Cardiac muscle cell (in vitro differentiated cells and primary cell): ENCODE measurements around the gene APLP1. TPM values are rescaled to one million over a fixed set of nuclear protein-coding genes. Genes with fewer than 3 reads are reported as not detected.

Source experiments
- DNase-seq, 2 donors: peaks; one replicate each; pipeline versions ENCODE4 v3.0.0 to v3.0.0-alpha.2; 2010 to 2017; ENCODE audit warnings: low read depth in 1 of 2, low spot score in 1 of 2
- H3K27ac ChIP-seq: fragments of 200-600 bp; sonication (generic); 2 replicates; pipeline ENCODE4 v1.5.1; 2016
- H3K27me3 ChIP-seq: fragments of 200-600 bp; sonication (generic); 2 replicates; pipeline ENCODE4 v1.6.0; 2016; ENCODE audit warnings: control low read depth
- H3K36me3 ChIP-seq: fragments of 200-600 bp; sonication (generic); 2 replicates; pipeline ENCODE4 v1.5.1; 2016; ENCODE audit warnings: control low read depth
- H3K4me1 ChIP-seq: fragments of 200-600 bp; sonication (generic); 2 replicates; pipeline ENCODE4 v1.8.1; 2017; ENCODE audit warnings: low read depth, mild to moderate bottlenecking, mixed run types
- H3K4me3 ChIP-seq: fragments of 200-600 bp; sonication (generic); 2 replicates; pipeline ENCODE4 v1.5.1; 2016; ENCODE audit warnings: mild to moderate bottlenecking
- H3K9me3 ChIP-seq: fragments of 200-600 bp; sonication (generic); 2 replicates; pipeline ENCODE4 v1.5.1; 2017; ENCODE audit warnings: low read depth, mild to moderate bottlenecking, control low read depth
- polyA plus RNA-seq: library from polyadenylated mRNA; unstranded; fragments of >200 nt; fragmentation: Nextera tagmentation; extraction: Ambion mirVana; gene quantifications from 2 replicates; pipeline ENCODE4 v1.2.1, GENCODE V29; 2016
- total RNA-seq: library from RNA; depleted of rRNA; stranded (reverse); fragments of >200 nt; gene quantifications from 2 replicates; pipeline ENCODE4 v1.2.3, GENCODE V29; 2016
- TF ChIP-seq, protein P1 (sequence below): IDR thresholded peaks from 2 replicates; pipeline ENCODE4 v1.5.1; 2012; ENCODE audit warnings: low read depth, mild to moderate bottlenecking, low read length

APLP1 gene
- total and polyA plus RNA-seq, 2 experiments from 2014 or later: 134 to 157 TPM

DNA sequence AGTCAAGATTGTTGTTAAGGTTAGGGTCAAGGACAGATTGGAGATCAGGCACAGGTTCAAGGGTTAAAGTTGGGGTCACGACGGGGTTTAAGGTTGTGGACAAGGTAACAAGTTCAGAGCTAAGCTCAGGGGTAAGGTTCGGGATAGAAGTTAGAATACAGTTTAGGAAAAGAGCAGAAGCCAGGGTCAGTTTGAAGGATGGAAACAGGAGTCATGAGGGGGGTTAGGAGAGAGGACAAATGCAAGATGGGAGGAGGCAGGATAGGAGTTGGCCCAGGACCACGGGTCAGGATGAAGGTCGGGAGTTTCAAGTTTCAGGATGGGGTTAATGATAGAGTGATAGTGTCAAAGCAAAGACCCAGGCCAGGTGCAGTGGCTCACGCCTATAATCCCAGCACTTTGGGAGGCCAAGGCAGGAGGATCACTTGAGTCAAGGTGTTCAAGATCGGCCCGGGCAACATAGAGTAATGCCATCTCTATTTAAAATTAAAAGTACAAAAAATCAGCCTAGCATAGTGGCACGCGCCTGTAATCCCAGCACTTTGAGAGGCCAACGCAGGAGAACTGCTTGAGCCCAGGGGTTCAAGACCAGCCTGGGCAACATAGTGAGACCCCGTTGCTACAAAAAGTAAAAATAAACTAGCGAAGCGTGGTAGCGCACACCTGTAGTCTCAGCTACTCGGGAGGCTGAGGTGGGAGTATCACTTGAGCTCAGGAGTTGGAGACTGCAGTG is 23.7 kb upstream of the APLP1 start:
- TF ChIP-seq, protein P1, sequence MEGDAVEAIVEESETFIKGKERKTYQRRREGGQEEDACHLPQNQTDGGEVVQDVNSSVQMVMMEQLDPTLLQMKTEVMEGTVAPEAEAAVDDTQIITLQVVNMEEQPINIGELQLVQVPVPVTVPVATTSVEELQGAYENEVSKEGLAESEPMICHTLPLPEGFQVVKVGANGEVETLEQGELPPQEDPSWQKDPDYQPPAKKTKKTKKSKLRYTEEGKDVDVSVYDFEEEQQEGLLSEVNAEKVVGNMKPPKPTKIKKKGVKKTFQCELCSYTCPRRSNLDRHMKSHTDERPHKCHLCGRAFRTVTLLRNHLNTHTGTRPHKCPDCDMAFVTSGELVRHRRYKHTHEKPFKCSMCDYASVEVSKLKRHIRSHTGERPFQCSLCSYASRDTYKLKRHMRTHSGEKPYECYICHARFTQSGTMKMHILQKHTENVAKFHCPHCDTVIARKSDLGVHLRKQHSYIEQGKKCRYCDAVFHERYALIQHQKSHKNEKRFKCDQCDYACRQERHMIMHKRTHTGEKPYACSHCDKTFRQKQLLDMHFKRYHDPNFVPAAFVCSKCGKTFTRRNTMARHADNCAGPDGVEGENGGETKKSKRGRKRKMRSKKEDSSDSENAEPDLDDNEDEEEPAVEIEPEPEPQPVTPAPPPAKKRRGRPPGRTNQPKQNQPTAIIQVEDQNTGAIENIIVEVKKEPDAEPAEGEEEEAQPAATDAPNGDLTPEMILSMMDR: no peak
- no peak for DNase-seq
- H3K9me3 ChIP-seq: no peaks in the 10 kb centered on the region
- no peaks in the 10 kb centered on the region for H3K4me1 ChIP-seq
- H3K36me3 ChIP-seq: no peaks in the 10 kb centered on the region
- no peak overlapping the region for H3K27ac ChIP-seq
- H3K27me3 ChIP-seq: peaks cover 89% of the 10 kb centered on the region
- no peak overlapping the region for H3K4me3 ChIP-seq

DNA sequence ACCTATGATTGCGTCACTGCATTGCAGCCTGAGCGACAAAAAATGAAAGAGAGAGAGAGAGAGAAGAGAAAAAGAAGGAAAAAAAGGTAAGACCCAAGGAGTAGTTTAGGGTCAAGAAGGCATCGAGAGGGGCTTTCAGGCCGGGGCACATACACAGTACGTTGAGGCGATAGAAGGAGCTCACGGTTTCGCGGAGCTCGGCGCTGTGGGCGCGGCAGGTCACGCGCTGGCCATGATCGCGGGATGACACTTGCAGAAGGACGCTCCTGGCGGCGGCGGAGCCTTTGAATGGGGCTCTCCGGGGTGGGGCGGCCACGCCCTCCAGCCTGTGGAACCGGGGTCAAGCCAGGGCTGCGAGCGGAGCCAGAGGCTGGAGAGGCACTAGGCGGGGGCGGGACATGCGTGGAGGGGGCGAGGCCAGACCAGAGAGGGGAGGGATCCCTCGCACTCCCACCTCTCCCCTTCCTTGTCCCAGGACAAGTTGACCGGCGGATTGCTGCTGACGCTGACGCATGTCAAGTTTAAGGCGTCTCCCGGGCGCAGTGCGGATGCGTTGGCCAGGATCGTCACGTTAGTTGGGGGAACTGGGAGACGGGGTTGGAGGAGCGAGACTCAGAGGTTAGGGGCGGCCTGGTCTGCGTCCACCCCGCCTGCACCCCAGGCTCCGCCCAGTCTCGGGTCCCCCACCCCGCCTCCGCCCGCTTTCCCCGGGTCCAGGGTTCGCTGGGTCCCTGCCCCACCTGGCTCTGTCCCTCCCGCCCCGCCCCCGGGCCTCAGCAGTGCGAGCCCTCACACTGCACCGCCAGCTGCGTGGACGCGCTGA is 22.9 kb upstream of the APLP1 start:
- TF ChIP-seq, protein P1: no peak
- Histone ChIP-seq H3K27me3 (peaks cover 96% of the 10 kb centered on the region), H3K9me3 (no peaks in the 10 kb centered on the region), H3K4me3 (peak overlapping the region; percentile 0), H3K4me1 (no peaks in the 10 kb centered on the region), H3K27ac (no peak overlapping the region), H3K36me3 (no peaks in the 10 kb centered on the region)
- DNase-seq: peak in 1 of 2 donors; percentile 49

DNA sequence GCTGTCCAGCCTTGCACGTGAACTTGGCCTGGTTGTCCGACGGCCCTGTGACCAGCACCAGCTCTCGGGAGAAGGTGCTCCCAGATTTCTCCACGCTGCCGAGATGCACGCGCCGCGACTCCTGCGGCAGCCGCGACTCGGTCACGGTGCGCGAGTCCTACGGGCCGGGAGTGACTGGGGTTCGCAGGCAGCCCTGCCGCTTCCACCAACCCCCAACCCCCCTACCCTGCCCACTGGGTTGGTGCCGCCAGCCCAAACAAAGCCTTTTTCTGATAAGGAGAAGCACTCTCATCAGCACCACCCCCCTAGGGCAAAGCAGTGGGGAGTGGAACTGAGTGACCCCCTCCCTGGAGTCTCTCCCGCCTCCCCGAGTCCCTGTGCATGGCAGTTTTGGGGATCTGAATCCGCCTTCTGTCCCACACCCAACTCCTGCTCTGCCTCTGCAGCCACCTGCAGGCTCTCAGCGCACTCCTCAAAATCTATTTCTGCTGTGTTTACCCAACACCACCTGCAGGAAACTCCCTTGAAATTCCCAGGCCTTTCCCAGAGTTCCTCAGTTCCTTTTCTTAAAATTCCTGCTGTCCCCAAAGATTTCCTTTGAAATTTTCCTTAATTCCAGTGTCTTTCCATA is 22.2 kb upstream of the APLP1 start:
- TF ChIP-seq, protein P1: no peak
- Histone ChIP-seq H3K4me3 (peak overlapping the region; percentile 0), H3K27me3 (peaks cover 96% of the 10 kb centered on the region), H3K36me3 (no peaks in the 10 kb centered on the region), H3K27ac (no peak overlapping the region), H3K9me3 (no peaks in the 10 kb centered on the region), H3K4me1 (no peaks in the 10 kb centered on the region)
- no peak for DNase-seq

DNA sequence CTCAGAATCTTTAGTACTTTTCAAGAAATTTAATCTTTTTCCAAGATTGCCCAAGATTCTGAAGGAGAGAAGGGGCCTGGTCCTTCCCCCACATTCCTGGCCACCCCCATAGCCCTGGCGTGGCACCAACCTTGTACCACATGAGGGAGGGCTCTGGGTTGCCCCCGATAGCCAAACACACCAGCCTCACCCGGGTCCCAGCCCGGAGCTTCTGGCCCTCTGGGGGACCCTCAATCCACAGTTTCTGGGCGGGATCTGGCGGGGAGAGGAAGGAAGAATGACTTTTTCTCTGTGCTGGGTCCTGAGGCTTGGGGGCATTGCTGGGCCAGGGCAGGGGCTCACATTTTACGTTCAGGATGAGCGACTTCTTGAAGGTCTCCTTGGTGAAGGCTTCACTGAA is 20.5 kb upstream of the APLP1 start:
- Histone ChIP-seq H3K27me3 (peaks cover 78% of the 10 kb centered on the region), H3K9me3 (no peaks in the 10 kb centered on the region), H3K36me3 (no peaks in the 10 kb centered on the region), H3K27ac (no peak overlapping the region), H3K4me3 (no peak overlapping the region), H3K4me1 (peaks cover 8% of the 10 kb centered on the region)
- TF ChIP-seq, protein P1: no peak
- no peak for DNase-seq

DNA sequence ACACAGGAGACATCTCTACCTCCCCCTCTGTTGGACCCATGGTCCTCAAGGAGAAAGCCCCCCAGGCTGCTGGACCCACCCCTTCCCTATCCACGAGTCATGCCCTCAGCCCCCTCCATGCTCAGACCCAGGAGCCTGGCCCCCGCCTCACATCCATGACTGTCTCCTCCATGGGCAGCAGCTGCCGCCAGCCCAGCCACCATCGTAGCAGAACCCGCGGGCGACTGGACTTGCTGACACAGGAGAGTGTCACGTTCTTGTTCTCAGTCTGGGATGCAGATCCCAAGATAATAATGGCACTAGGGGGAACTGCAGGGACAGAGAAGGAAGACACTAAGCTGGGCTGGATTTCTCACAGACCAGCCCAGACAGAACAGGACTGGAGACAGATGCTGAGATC is 19.9 kb upstream of the APLP1 start:
- DNase-seq: no peak
- Histone ChIP-seq H3K36me3 (no peaks in the 10 kb centered on the region), H3K27ac (no peak overlapping the region), H3K9me3 (no peaks in the 10 kb centered on the region), H3K4me3 (no peak overlapping the region), H3K4me1 (peaks cover 9% of the 10 kb centered on the region), H3K27me3 (peaks cover 72% of the 10 kb centered on the region)
- TF ChIP-seq, protein P1: no peak
